Measurements from ENCODE around the gene SORCS2. TPM values are rescaled to one million over a fixed set of nuclear protein-coding genes. Genes with fewer than 3 reads are reported as not detected.

Gene SORCS2
- total RNA-seq, 2 experiments from 2014 or later = 0.03 TPM; not detected in 1

- Histone ChIP-seq H4K20me1 (ENCODE audit: insufficient read depth, low read length) (no peaks in the 10 kb centered on the region), H2AFZ (ENCODE audit: low read length) (no peak overlapping the region), H3K4me3 (ENCODE audit: low read depth, low read length, poor library complexity, severe bottlenecking) (no peak overlapping the region), H3K36me3 (ENCODE audit: insufficient read depth, low read length) (no peaks in the 10 kb centered on the region), H3K27ac (ENCODE audit: low read depth, low read length, poor library complexity, severe bottlenecking) (no peak overlapping the region), H3K4me1 (ENCODE audit: insufficient read depth, low read length, poor library complexity, severe bottlenecking) (no peaks in the 10 kb centered on the region), H3K9me2 (ENCODE audit: insufficient read depth, low read length) (no peaks in the 10 kb centered on the region), H3K4me2 (ENCODE audit: low read length) (no peak overlapping the region), H3K79me2 (ENCODE audit: insufficient read depth, low read depth, low read length) (no peaks in the 10 kb centered on the region), H3K9me3 (ENCODE audit: low read length) (no peaks in the 10 kb centered on the region)
- no peak for TF ChIP-seq EZH2phosphoT487 (IDR thresholded peaks at IDR 0.05; ENCODE audit: borderline replicate concordance, low read depth, low read length)
- TF ChIP-seq, protein P1, sequence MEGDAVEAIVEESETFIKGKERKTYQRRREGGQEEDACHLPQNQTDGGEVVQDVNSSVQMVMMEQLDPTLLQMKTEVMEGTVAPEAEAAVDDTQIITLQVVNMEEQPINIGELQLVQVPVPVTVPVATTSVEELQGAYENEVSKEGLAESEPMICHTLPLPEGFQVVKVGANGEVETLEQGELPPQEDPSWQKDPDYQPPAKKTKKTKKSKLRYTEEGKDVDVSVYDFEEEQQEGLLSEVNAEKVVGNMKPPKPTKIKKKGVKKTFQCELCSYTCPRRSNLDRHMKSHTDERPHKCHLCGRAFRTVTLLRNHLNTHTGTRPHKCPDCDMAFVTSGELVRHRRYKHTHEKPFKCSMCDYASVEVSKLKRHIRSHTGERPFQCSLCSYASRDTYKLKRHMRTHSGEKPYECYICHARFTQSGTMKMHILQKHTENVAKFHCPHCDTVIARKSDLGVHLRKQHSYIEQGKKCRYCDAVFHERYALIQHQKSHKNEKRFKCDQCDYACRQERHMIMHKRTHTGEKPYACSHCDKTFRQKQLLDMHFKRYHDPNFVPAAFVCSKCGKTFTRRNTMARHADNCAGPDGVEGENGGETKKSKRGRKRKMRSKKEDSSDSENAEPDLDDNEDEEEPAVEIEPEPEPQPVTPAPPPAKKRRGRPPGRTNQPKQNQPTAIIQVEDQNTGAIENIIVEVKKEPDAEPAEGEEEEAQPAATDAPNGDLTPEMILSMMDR (conservative IDR thresholded peaks at IDR 0.05; ENCODE audit: low read length) = no peak
- ChIA-PET POLR2A (no interaction called here), CTCF (ENCODE audit: unreplicated experiment) (no interaction called here)
- intact Hi-C loops (cut with micrococcal nuclease; ENCODE audit: unreplicated experiment) = no loop called here
- no TSS peak for BruUV-seq (replicated peaks)
- DNase-seq (ENCODE audit: low spot score) = no peak
These were observed 502.0 kb downstream of the SORCS2 start for GRCh38 chr4:7694324-7694723.

- BruUV-seq (replicated peaks) = no TSS peak
- ChIA-PET POLR2A (interaction anchor here (0.6 kb wide), 1 partner anchor 661 kb away, joined by 3 read pairs; no protein-coding TSS in a partner anchor), CTCF (ENCODE audit: unreplicated experiment) (no interaction called here)
These were observed 505.0 kb downstream of the SORCS2 start for GRCh38 chr4:7697343-7697742.

GRCh38 chr4:7697821-7698220 lies 505.5 kb downstream of the SORCS2 start:
- intact Hi-C loops (cut with micrococcal nuclease; ENCODE audit: unreplicated experiment) = no loop called here
- no peak overlapping the region for H3K4me3 ChIP-seq (ENCODE audit: low read depth, low read length, poor library complexity, severe bottlenecking)
- H3K27ac ChIP-seq (ENCODE audit: low read depth, low read length, poor library complexity, severe bottlenecking) = no peak overlapping the region
- no peaks in the 10 kb centered on the region for H3K9me2 ChIP-seq (ENCODE audit: insufficient read depth, low read length)
- ChIA-PET CTCF (ENCODE audit: unreplicated experiment) (no interaction called here), POLR2A (interaction anchor here (0.6 kb wide), 1 partner anchor 661 kb away, joined by 3 read pairs; no protein-coding TSS in a partner anchor)
- TF ChIP-seq, protein P1 (conservative IDR thresholded peaks at IDR 0.05; ENCODE audit: low read length) = no peak
- TF ChIP-seq EZH2phosphoT487 (IDR thresholded peaks at IDR 0.05; ENCODE audit: borderline replicate concordance, low read depth, low read length) = no peak
- no TSS peak for BruUV-seq (replicated peaks)
- no peak overlapping the region for H2AFZ ChIP-seq (ENCODE audit: low read length)
- no peak for DNase-seq (ENCODE audit: low spot score)
- no peaks in the 10 kb centered on the region for H3K36me3 ChIP-seq (ENCODE audit: insufficient read depth, low read length)
- no peaks in the 10 kb centered on the region for H3K4me1 ChIP-seq (ENCODE audit: insufficient read depth, low read length, poor library complexity, severe bottlenecking)
- H3K9me3 ChIP-seq (ENCODE audit: low read length) = no peaks in the 10 kb centered on the region
- no peaks in the 10 kb centered on the region for H4K20me1 ChIP-seq (ENCODE audit: insufficient read depth, low read length)
- H3K79me2 ChIP-seq (ENCODE audit: insufficient read depth, low read depth, low read length) = no peaks in the 10 kb centered on the region
- no peak overlapping the region for H3K4me2 ChIP-seq (ENCODE audit: low read length)

More at GRCh38 chr4:7697343-7697742, 505.0 kb downstream of the SORCS2 start:
- intact Hi-C loops (cut with micrococcal nuclease; ENCODE audit: unreplicated experiment) = no loop called here
- Histone ChIP-seq H2AFZ (ENCODE audit: low read length) (no peak overlapping the region), H3K79me2 (ENCODE audit: insufficient read depth, low read depth, low read length) (no peaks in the 10 kb centered on the region), H3K4me3 (ENCODE audit: low read depth, low read length, poor library complexity, severe bottlenecking) (no peak overlapping the region), H3K4me1 (ENCODE audit: insufficient read depth, low read length, poor library complexity, severe bottlenecking) (no peaks in the 10 kb centered on the region), H3K36me3 (ENCODE audit: insufficient read depth, low read length) (no peaks in the 10 kb centered on the region), H3K9me3 (ENCODE audit: low read length) (no peaks in the 10 kb centered on the region), H3K27ac (ENCODE audit: low read depth, low read length, poor library complexity, severe bottlenecking) (no peak overlapping the region), H3K9me2 (ENCODE audit: insufficient read depth, low read length) (no peaks in the 10 kb centered on the region), H3K4me2 (ENCODE audit: low read length) (no peak overlapping the region), H4K20me1 (ENCODE audit: insufficient read depth, low read length) (no peaks in the 10 kb centered on the region)
- TF ChIP-seq, protein P1 (conservative IDR thresholded peaks at IDR 0.05; ENCODE audit: low read length) = no peak
- no peak for TF ChIP-seq EZH2phosphoT487 (IDR thresholded peaks at IDR 0.05; ENCODE audit: borderline replicate concordance, low read depth, low read length)
- no peak for DNase-seq (ENCODE audit: low spot score)

All from OCI-LY7 (cell line).